HL-60 (cell line): ENCODE data around the gene PTGER4.

Experiments
- GABPA ChIP-seq: IDR thresholded peaks from 2 replicates; pipeline ENCODE4 v1.6.1; 2012; ENCODE audit warnings: low read depth
- POLR2AphosphoS5 ChIP-seq: IDR thresholded peaks from 2 replicates; pipeline ENCODE4 v1.6.1; 2012; ENCODE audit warnings: low read depth
- TF ChIP-seq, protein P1 (sequence below): IDR thresholded peaks from one replicate; pipeline ENCODE4 v1.5.1; 2011; ENCODE audit warnings: low read length, control low read depth, inconsistent platforms; ENCODE audit not compliant: insufficient read depth
- TF ChIP-seq, protein P2 (sequence below): IDR thresholded peaks from 2 replicates; pipeline ENCODE4 v1.6.1; 2012; ENCODE audit warnings: low read depth; ENCODE audit not compliant: insufficient replicate concordance

DNA sequence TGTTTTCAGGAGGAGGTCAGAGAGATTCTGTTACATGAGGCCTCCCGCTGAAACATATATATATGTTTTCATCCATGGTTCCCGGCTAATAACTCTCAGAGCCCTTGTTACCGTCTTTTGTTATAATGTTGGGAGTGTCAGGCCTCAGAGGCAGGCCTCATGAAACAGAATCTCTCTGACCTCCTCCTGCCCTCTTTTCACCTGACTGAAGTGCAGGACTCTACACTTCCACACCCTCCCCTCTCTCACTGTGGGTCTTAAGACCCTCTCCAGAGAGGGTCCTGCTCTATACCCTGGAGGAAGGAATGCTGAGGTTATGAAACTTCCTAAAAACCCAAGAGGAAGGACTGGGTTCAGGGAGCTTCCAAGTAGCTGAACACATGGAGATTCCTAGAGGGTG, 28.5 kb upstream of the PTGER4 start:
- TF ChIP-seq, protein P1, sequence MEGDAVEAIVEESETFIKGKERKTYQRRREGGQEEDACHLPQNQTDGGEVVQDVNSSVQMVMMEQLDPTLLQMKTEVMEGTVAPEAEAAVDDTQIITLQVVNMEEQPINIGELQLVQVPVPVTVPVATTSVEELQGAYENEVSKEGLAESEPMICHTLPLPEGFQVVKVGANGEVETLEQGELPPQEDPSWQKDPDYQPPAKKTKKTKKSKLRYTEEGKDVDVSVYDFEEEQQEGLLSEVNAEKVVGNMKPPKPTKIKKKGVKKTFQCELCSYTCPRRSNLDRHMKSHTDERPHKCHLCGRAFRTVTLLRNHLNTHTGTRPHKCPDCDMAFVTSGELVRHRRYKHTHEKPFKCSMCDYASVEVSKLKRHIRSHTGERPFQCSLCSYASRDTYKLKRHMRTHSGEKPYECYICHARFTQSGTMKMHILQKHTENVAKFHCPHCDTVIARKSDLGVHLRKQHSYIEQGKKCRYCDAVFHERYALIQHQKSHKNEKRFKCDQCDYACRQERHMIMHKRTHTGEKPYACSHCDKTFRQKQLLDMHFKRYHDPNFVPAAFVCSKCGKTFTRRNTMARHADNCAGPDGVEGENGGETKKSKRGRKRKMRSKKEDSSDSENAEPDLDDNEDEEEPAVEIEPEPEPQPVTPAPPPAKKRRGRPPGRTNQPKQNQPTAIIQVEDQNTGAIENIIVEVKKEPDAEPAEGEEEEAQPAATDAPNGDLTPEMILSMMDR: no peak
- TF ChIP-seq, protein P2, sequence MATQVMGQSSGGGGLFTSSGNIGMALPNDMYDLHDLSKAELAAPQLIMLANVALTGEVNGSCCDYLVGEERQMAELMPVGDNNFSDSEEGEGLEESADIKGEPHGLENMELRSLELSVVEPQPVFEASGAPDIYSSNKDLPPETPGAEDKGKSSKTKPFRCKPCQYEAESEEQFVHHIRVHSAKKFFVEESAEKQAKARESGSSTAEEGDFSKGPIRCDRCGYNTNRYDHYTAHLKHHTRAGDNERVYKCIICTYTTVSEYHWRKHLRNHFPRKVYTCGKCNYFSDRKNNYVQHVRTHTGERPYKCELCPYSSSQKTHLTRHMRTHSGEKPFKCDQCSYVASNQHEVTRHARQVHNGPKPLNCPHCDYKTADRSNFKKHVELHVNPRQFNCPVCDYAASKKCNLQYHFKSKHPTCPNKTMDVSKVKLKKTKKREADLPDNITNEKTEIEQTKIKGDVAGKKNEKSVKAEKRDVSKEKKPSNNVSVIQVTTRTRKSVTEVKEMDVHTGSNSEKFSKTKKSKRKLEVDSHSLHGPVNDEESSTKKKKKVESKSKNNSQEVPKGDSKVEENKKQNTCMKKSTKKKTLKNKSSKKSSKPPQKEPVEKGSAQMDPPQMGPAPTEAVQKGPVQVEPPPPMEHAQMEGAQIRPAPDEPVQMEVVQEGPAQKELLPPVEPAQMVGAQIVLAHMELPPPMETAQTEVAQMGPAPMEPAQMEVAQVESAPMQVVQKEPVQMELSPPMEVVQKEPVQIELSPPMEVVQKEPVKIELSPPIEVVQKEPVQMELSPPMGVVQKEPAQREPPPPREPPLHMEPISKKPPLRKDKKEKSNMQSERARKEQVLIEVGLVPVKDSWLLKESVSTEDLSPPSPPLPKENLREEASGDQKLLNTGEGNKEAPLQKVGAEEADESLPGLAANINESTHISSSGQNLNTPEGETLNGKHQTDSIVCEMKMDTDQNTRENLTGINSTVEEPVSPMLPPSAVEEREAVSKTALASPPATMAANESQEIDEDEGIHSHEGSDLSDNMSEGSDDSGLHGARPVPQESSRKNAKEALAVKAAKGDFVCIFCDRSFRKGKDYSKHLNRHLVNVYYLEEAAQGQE: no peak
- TF ChIP-seq POLR2AphosphoS5: no peak
- no peak for TF ChIP-seq GABPA
